ENCODE results near the gene DBX1. TPM values are rescaled to one million over a fixed set of nuclear protein-coding genes. Genes with fewer than 3 reads are reported as not detected.
"Not testable (repeated sequence)": the region's sequence is repeated elsewhere in the genome, so short reads cannot be mapped to it uniquely, and the experiment has no call there.

The DBX1 gene
- total RNA-seq, 4 donors from 2014 or later: not detected

DNA sequence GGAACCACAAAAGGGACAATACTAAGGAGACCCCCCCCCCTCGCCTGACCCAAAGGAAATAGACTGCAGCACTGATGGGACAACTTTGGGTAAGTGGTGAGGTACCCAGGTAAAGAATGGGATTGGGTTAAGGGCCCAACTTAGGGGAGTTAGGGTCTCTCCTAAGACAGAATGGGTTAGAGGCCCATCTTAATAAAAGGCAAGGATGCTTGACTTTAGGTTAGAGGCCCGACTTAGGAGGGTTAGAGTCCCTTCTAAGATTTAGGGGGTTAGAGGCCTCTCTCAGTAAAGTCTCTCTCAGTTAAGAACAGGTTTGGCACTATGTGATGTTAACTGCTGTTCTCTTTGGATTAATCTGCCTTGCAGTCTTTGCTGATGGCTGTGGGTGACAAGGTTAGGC is 41.0 kb upstream of the DBX1 start:
- TF ChIP-seq, protein P1, sequence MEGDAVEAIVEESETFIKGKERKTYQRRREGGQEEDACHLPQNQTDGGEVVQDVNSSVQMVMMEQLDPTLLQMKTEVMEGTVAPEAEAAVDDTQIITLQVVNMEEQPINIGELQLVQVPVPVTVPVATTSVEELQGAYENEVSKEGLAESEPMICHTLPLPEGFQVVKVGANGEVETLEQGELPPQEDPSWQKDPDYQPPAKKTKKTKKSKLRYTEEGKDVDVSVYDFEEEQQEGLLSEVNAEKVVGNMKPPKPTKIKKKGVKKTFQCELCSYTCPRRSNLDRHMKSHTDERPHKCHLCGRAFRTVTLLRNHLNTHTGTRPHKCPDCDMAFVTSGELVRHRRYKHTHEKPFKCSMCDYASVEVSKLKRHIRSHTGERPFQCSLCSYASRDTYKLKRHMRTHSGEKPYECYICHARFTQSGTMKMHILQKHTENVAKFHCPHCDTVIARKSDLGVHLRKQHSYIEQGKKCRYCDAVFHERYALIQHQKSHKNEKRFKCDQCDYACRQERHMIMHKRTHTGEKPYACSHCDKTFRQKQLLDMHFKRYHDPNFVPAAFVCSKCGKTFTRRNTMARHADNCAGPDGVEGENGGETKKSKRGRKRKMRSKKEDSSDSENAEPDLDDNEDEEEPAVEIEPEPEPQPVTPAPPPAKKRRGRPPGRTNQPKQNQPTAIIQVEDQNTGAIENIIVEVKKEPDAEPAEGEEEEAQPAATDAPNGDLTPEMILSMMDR (IDR thresholded peaks at IDR 0.05): no peak
- no peak for ATAC-seq (ENCODE audit: low FRiP score)

DNA sequence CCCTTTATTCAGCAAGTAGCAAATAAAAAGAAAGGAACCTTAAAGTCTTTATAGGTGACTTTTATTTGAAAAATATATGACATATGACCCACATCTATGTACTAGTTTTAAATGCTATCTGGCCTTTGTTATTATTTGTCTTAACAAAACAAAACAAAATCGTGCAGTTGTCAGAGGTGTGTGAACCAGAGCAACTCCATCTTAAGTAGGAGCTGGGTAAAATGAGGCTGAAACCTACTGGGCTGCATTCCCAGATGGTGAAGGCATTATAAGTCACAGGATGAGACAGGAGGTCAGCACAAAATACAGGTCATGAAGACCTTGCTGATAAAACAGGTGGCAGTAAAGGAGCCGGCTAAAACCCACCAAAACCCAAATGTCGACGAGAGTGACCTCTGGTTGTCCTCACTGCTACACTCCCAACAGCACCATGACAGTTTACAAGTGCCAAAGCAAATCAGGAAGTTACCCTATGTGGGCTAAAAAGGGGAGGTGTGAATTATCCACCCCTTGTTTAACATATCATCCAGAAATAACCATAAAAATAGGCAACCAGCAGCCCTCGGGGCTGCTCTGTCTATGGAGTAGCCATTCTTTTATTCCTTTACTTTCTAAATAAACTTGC is 40.2 kb upstream of the DBX1 start:
- DNase-seq (ENCODE audit: low spot score); ATAC-seq (ENCODE audit: low FRiP score): not testable (repeated sequence)

More for the DNA sequence above, 41.0 kb upstream of the DBX1 start:
- DNase-seq (ENCODE audit: low spot score): no peak

DNA sequence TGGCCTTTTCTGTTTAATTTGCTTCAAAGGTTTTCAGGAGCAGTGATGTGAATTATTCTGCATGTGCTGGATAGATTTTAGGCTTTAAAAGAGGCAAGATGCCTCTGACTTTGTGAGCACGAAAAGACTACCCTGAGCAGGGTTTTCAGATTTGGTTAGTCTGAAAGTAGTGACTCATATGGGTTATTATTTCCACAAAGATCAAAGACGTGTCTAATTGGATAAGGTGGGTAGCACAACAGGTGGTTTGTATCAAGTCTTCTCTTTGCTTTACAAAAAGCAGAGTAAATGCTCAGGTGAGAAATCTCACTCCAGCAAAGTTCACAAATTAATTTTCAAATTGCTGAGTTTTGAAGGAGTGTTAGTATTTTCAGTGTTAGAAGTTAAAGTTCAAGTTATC is 37.6 kb upstream of the DBX1 start:
- no peak for DNase-seq (ENCODE audit: low spot score)
- TF ChIP-seq, protein P1 (IDR thresholded peaks at IDR 0.05): no peak

DNA sequence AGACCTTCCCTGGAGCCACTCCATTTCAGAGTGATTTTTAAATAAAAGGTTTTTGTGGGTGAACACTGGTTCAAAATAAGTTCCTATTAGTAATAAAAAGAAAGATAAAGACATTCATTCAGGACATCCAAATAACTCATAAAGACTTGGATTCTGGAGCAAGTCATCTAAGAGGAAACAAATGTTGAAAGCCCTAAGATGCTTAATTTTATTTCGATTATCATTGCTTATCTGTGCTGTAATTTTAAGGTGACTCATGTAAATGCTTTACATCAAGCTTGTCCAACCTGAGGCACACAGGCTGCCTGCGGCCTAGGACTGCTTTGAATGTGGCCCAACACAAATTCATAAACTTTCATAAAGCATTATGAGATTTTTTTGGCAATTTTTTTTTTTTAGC is 34.2 kb upstream of the DBX1 start:
- TF ChIP-seq, protein P1 (IDR thresholded peaks at IDR 0.05): no peak
- DNase-seq (ENCODE audit: low spot score) (no peak), ATAC-seq (ENCODE audit: low FRiP score) (no peak)

More for the DNA sequence above, 37.6 kb upstream of the DBX1 start:
- ATAC-seq (ENCODE audit: low FRiP score): no peak

DNA sequence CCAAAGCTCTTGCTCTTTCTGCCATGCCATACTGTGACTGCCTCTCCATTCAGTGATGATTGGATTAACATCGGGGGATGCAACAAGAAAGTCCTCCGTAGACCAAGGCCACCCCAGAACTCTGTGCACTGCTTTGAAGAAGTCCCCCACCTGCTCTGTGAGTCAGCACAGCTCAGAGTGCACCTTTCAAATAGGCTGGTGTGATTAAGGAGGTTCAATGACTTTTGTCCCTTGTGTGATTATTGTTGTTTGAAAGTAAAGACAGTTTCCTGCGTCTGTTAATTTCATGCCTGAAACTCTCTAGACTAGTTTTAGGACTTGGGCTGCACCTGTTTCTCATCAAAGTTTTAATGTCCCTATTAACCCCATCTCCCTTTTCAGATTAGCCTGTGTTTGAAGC is 33.0 kb upstream of the DBX1 start:
- DNase-seq (ENCODE audit: low spot score) (no peak), ATAC-seq (ENCODE audit: low FRiP score) (no peak)
- TF ChIP-seq, protein P1 (IDR thresholded peaks at IDR 0.05): no peak

DNA sequence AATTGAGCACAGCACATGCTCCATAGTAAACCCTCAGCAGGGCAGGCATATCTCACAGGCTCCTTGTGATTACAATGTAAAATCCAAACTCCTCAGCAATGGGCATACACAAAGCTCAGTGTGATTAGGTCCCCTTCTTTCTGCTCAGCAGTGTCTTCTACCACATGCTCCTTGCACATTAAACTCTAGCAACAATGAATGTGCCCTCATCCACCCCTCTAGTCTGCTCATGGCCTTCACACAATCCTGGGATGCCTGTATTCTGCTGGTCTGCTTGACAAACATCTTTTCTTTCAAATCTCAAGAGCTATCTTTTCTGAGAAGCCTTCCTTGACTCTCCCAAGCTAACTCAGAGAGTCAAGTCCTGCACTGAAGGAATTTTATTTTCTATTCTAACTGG is 32.4 kb upstream of the DBX1 start:
- TF ChIP-seq, protein P1 (IDR thresholded peaks at IDR 0.05): no peak
- DNase-seq (ENCODE audit: low spot score) (no peak), ATAC-seq (ENCODE audit: low FRiP score) (no peak)

DNA sequence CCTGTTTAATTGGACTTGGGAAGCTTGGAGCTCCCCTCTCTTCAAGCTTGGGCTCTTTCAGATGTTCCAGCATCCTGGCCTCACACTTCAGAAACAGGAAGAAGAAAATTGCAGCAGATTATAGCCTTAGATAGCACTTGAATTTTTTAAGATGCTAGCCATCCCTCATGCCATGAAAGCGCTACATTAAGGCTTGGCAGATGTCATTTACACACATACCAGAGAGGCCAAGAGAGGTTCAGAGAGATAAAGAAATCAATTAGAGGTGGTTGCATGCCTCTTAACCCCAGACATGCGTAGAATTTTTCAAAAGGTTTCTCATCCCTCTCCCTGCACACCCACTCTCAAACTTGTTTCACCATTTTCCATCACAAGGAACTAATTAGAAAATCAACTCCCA is 31.9 kb upstream of the DBX1 start:
- TF ChIP-seq, protein P1 (IDR thresholded peaks at IDR 0.05): no peak
- DNase-seq (ENCODE audit: low spot score) (no peak), ATAC-seq (ENCODE audit: low FRiP score) (no peak)

Measured in omental fat pad (tissue), 4 donors.